Astrocyte (in vitro differentiated cells and primary cell): ENCODE measurements around the gene LAMA3.

Experiments
- CTCF ChIP-seq: IDR thresholded peaks from 2 replicates; pipeline ENCODE4 v1.5.1; 2011; ENCODE audit warnings: low read depth, mild to moderate bottlenecking, inconsistent platforms, low read length, moderate library complexity; ENCODE audit not compliant: insufficient read depth
- EZH2 ChIP-seq: IDR thresholded peaks from 2 replicates; pipeline ENCODE4 v1.6.1; 2012; ENCODE audit warnings: mild to moderate bottlenecking, low read length, inconsistent platforms; ENCODE audit not compliant: insufficient read depth

- TF ChIP-seq EZH2 = no peak
- TF ChIP-seq CTCF = no peak
These were observed 314.0 kb downstream of the LAMA3 start for GRCh38 chr18:24003288-24003687.
